Endothelial cell of umbilical vein (primary cell): ENCODE results near the gene B3GAT2. TPM values are rescaled to one million over a fixed set of nuclear protein-coding genes. Genes with fewer than 3 reads are reported as not detected.

ENCODE experiments used
- BruUV-seq: library from RNA; stranded (reverse); fragments of 400-500 nt; replicated peaks from 2 replicates; lab custom pipeline; 2021; lab: Mats Ljungman, UMichigan
- CTCF ChIA-PET: fragments of 300-600, 350-600 bp; sonication (Branson Sonifier 250); formaldehyde crosslinking; loops from one replicate; lab custom pipeline; 2021; ENCODE audit warnings: antibody characterized with exemption, inconsistent platforms; lab: Charles Lee
- POLR2A ChIA-PET: fragments of 300-600, 350-600 bp; sonication (Branson Sonifier 250); formaldehyde crosslinking; loops from one replicate; lab custom pipeline; 2021; ENCODE audit warnings: antibody characterized with exemption, inconsistent platforms; lab: Charles Lee
- DNase-seq: peaks from one replicate; pipeline ENCODE4 v3.0.0-alpha.2; 2011; ENCODE audit warnings: low read depth, low spot score
- FAIRE-seq: peaks from 2 replicates; lab custom pipeline; 2011; peaks lifted over from hg19 to GRCh38; lab: Jason Lieb, UNC
- H2AFZ ChIP-seq: 2 replicates; pipeline ENCODE4 v1.6.0; 2012; ENCODE audit warnings: low read depth, low read length, control low read depth, inconsistent platforms
- H3K27ac ChIP-seq: 2 replicates; pipeline ENCODE4 v1.5.1; 2011; ENCODE audit warnings: low read depth, mild to moderate bottlenecking, control low read depth, low read length, moderate library complexity; ENCODE audit not compliant: insufficient read depth
- H3K27me3 ChIP-seq, 2 experiments: 2 replicates each; pipeline versions ENCODE4 v1.6.0 to v1.6.1; 2011; ENCODE audit warnings: low read length in 2 of 2, mixed read lengths in 1 of 2; ENCODE audit not compliant: control insufficient read depth in 2 of 2, insufficient read depth in 2 of 2
- H3K36me3 ChIP-seq, 2 experiments: 2 replicates in 1 of 2; 3 replicates in 1 of 2; pipeline ENCODE4 v1.5.1; 2011; ENCODE audit warnings: low read length in 2 of 2, mild to moderate bottlenecking in 1 of 2, moderate library complexity in 1 of 2; ENCODE audit not compliant: control insufficient read depth in 2 of 2, insufficient read depth in 2 of 2; ENCODE audit errors: extremely low read depth in 1 of 2
- H3K4me1 ChIP-seq: 3 replicates; pipeline ENCODE4 v1.5.1; 2011; ENCODE audit warnings: mild to moderate bottlenecking, low read length; ENCODE audit not compliant: control insufficient read depth, insufficient read depth; ENCODE audit errors: extremely low read depth
- H3K4me2 ChIP-seq: 2 replicates; pipeline ENCODE4 v1.6.1; 2011; ENCODE audit warnings: low read length, control low read depth, mixed read lengths; ENCODE audit not compliant: insufficient read depth
- H3K4me3 ChIP-seq, 3 experiments: fragments of 200-600 bp in 1 of 3; sonication (generic), shearing (Covaris generic) in 1 of 3; replicated peaks in 1 of 3; 2 replicates each; pipeline ENCODE4 v1.5.1; 2011 to 2016; ENCODE audit warnings: control low read depth in 3 of 3, low read length in 3 of 3, mild to moderate bottlenecking in 2 of 3, inconsistent platforms in 1 of 3, low read depth in 1 of 3, moderate library complexity in 1 of 3; ENCODE audit not compliant: insufficient read depth in 1 of 3
- H3K79me2 ChIP-seq: 2 replicates; pipeline ENCODE4 v1.6.0; 2012; ENCODE audit warnings: low read length, inconsistent platforms; ENCODE audit not compliant: control insufficient read depth, insufficient read depth
- H3K9ac ChIP-seq: replicated peaks from 2 replicates; pipeline ENCODE3; 2011; ENCODE audit warnings: low read length, control low read depth; ENCODE audit not compliant: insufficient read depth; ENCODE audit errors: extremely low read depth
- H3K9me1 ChIP-seq: replicated peaks from 3 replicates; pipeline ENCODE4 v1.6.0; 2011; ENCODE audit warnings: mild to moderate bottlenecking, low read length; ENCODE audit not compliant: control insufficient read depth, insufficient read depth; ENCODE audit errors: extremely low read depth
- H3K9me3 ChIP-seq: replicated peaks from 2 replicates; pipeline ENCODE4 v1.5.1; 2012; ENCODE audit warnings: low read length, inconsistent platforms; ENCODE audit not compliant: control insufficient read depth, insufficient read depth
- H4K20me1 ChIP-seq: replicated peaks from 2 replicates; pipeline ENCODE3; 2011; ENCODE audit warnings: mild to moderate bottlenecking, low read length; ENCODE audit not compliant: control insufficient read depth, insufficient read depth; ENCODE audit errors: extremely low read depth
- EZH2 ChIP-seq: IDR thresholded peaks from 2 replicates; pipeline ENCODE4 v1.6.1; 2012; ENCODE audit warnings: borderline replicate concordance, low read depth, mild to moderate bottlenecking, moderate library complexity, low read length, inconsistent platforms; ENCODE audit not compliant: severe bottlenecking
- FOS ChIP-seq: IDR thresholded peaks from 2 replicates; pipeline ENCODE4 v1.6.1; 2011; ENCODE audit warnings: mild to moderate bottlenecking, low read length, moderate library complexity, borderline replicate concordance; ENCODE audit not compliant: insufficient read depth
- GATA2 ChIP-seq: IDR thresholded peaks from 2 replicates; pipeline ENCODE4 v1.7.0; 2011; ENCODE audit warnings: low read depth, mild to moderate bottlenecking, moderate library complexity, mixed read lengths, low read length; ENCODE audit not compliant: insufficient read length, insufficient read depth
- JUN ChIP-seq: IDR thresholded peaks from 2 replicates; pipeline ENCODE4 v1.6.1; 2011; ENCODE audit warnings: borderline replicate concordance, low read depth; ENCODE audit not compliant: insufficient read length, insufficient read depth
- MYC ChIP-seq: IDR thresholded peaks from one replicate; pipeline ENCODE4 v1.6.1; 2011; ENCODE audit warnings: mild to moderate bottlenecking, low read depth, low read length
- POLR2A ChIP-seq: IDR thresholded peaks from 2 replicates; pipeline ENCODE4 v1.6.1; 2012; ENCODE audit warnings: low read depth, mild to moderate bottlenecking, control low read depth, low read length
- POLR2AphosphoS5 ChIP-seq: IDR thresholded peaks from 2 replicates; pipeline ENCODE4 v1.6.1; 2012; ENCODE audit warnings: low read depth, mild to moderate bottlenecking, control low read depth, low read length, moderate library complexity; ENCODE audit not compliant: insufficient read depth
- dilution Hi-C: fragments of 300-500 bp; cut with MboI; formaldehyde crosslinking; loops from one replicate; pipeline ENCODE4 v1.15.0; 2019; ENCODE audit warnings: low sequenced_read_pairs; ENCODE audit not compliant: extremely low pct_ligation_motif_present
- intact Hi-C: fragments of 100-400 bp; cut with micrococcal nuclease; formaldehyde crosslinking; loops from one replicate; pipeline ENCODE4 v1.10.0; 2022
- polyA plus RNA-seq, 4 experiments: library from polyadenylated mRNA; depleted of rRNA in 3 of 4; stranded (reverse) in 3 of 4; unstranded in 1 of 4; fragments of >200 nt; gene quantifications; 2 replicates each; pipeline versions ENCODE4 v1.2.1 to v1.2.3, GENCODE V29; 2011 to 2012; ENCODE audit warnings: missing spikeins in 1 of 4
- total RNA-seq: library from RNA; stranded (reverse); gene quantifications from 2 replicates; pipeline ENCODE4 v1.2.3, GENCODE V29; 2021
- TF ChIP-seq, protein P1 (sequence below), 2 donors: IDR thresholded peaks; 1 replicate in 1 of 2; 2 replicates in 1 of 2; pipeline ENCODE4 v1.5.1; 2011; ENCODE audit warnings: low read length in 2 of 2, mild to moderate bottlenecking in 2 of 2, moderate library complexity in 2 of 2, control low read depth in 1 of 2, inconsistent platforms in 1 of 2, low read depth in 1 of 2; ENCODE audit not compliant: insufficient read depth in 1 of 2; ENCODE audit errors: extremely low read depth in 1 of 2
- TF ChIP-seq, protein P2 (sequence below): IDR thresholded peaks from 2 replicates; pipeline ENCODE4 v1.6.1; 2011; ENCODE audit not compliant: insufficient read depth, insufficient read length

The B3GAT2 gene
- total and polyA plus RNA-seq, 2 donors (not counting 3 experiments of a cell fraction or from before 2014, with no cell fraction given) = not detected

DNA sequence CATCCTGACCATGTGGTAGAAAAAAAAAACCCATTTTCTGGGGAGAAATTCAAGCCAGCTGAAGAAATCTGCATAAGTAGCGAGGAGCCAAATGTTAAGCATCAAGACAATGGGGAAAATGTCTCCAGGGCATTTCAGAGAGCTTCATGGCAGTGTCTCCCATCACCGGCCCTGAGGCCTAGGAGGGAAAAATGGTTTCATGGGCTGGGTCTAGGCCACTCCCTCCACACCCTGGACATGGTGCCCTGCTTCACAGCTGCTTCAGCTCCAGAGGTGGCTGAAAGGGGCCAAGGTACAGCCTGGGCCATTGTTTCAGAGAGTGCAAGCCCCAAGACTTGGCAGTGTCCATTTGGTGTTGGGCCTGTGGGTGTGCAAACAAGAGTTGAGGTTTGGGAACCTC lies 34.4 kb upstream of the B3GAT2 start:
- CTCF ChIA-PET = no interaction called here

More for the DNA sequence above, 34.4 kb upstream of the B3GAT2 start:
- Histone ChIP-seq H3K27ac (no peak overlapping the region), H3K79me2 (no peaks in the 10 kb centered on the region), H3K4me2 (no peak overlapping the region), H3K4me3 (no peak overlapping the region), H2AFZ (no peak overlapping the region), H3K4me1 (no peaks in the 10 kb centered on the region), H4K20me1 (no peaks in the 10 kb centered on the region), H3K9me3 (no peaks in the 10 kb centered on the region), H3K27me3 (no peaks in the 10 kb centered on the region), H3K9ac (no peak overlapping the region), H3K9me1 (no peaks in the 10 kb centered on the region), H3K36me3 (no peaks in the 10 kb centered on the region)
- intact Hi-C loops (no loop called here), dilution Hi-C loops (no loop called here)
- POLR2A ChIA-PET = no interaction called here
- BruUV-seq = no TSS peak
- TF ChIP-seq, protein P1, sequence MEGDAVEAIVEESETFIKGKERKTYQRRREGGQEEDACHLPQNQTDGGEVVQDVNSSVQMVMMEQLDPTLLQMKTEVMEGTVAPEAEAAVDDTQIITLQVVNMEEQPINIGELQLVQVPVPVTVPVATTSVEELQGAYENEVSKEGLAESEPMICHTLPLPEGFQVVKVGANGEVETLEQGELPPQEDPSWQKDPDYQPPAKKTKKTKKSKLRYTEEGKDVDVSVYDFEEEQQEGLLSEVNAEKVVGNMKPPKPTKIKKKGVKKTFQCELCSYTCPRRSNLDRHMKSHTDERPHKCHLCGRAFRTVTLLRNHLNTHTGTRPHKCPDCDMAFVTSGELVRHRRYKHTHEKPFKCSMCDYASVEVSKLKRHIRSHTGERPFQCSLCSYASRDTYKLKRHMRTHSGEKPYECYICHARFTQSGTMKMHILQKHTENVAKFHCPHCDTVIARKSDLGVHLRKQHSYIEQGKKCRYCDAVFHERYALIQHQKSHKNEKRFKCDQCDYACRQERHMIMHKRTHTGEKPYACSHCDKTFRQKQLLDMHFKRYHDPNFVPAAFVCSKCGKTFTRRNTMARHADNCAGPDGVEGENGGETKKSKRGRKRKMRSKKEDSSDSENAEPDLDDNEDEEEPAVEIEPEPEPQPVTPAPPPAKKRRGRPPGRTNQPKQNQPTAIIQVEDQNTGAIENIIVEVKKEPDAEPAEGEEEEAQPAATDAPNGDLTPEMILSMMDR (IDR thresholded peaks at IDR 0.05; ENCODE audit: extremely low read depth in 1 of 2, insufficient read depth in 1 of 2, low read depth in 1 of 2, low read length in 2 of 2) = no peak
- TF ChIP-seq EZH2 (no peak), POLR2AphosphoS5 (no peak), GATA2 (no peak), JUN (no peak), MYC (no peak), POLR2A (no peak), FOS (no peak)
- TF ChIP-seq, protein P2, sequence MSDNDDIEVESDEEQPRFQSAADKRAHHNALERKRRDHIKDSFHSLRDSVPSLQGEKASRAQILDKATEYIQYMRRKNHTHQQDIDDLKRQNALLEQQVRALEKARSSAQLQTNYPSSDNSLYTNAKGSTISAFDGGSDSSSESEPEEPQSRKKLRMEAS = no peak
- no peak for FAIRE-seq
- DNase-seq = no peak
